Keratinocyte (primary cell): Measurements from ENCODE around the gene CUX1. TPM values are rescaled to one million over a fixed set of nuclear protein-coding genes. Genes with fewer than 3 reads are reported as not detected.

Experiments used
- DNase-seq: peaks from one replicate; pipeline ENCODE4 v3.0.0-alpha.2; 2011; ENCODE audit warnings: low read depth, missing footprints, low spot score
- FAIRE-seq: peaks from 2 replicates; lab custom pipeline; 2011; peaks lifted over from hg19 to GRCh38; lab: Jason Lieb, UNC
- H2AFZ ChIP-seq: 2 replicates; pipeline ENCODE4 v1.6.0; 2012; ENCODE audit warnings: low read length, control low read depth, inconsistent platforms; ENCODE audit not compliant: control insufficient read depth
- H3K27ac ChIP-seq: 2 replicates; pipeline ENCODE4 v1.5.1; 2011; ENCODE audit warnings: low read length; ENCODE audit not compliant: control insufficient read depth, insufficient read depth
- H3K27me3 ChIP-seq: 3 replicates; pipeline ENCODE4 v1.6.0; 2011; ENCODE audit warnings: low read length; ENCODE audit not compliant: control insufficient read depth, insufficient read depth; ENCODE audit errors: extremely low read depth
- H3K36me3 ChIP-seq, 2 experiments: 2 replicates in 1 of 2; 3 replicates in 1 of 2; pipeline ENCODE4 v1.5.1; 2011; ENCODE audit warnings: low read length in 2 of 2, mild to moderate bottlenecking in 1 of 2; ENCODE audit not compliant: control insufficient read depth in 2 of 2, insufficient read depth in 2 of 2; ENCODE audit errors: extremely low read depth in 1 of 2
- H3K4me1 ChIP-seq: 3 replicates; pipeline ENCODE4 v1.5.1; 2011; ENCODE audit warnings: low read length; ENCODE audit not compliant: control insufficient read depth, insufficient read depth; ENCODE audit errors: extremely low read depth
- H3K4me2 ChIP-seq: 3 replicates; pipeline ENCODE4 v1.6.0; 2011; ENCODE audit warnings: low read depth, low read length; ENCODE audit not compliant: control insufficient read depth, insufficient read depth; ENCODE audit errors: extremely low read depth
- H3K4me3 ChIP-seq, 3 experiments: fragments of 200-600 bp in 1 of 3; sonication (generic) in 1 of 3; 2 replicates in 2 of 3; 3 replicates in 1 of 3; pipeline ENCODE4 v1.5.1; 2011 to 2016; ENCODE audit warnings: low read length in 3 of 3, mild to moderate bottlenecking in 3 of 3, control low read depth in 2 of 3, inconsistent platforms in 1 of 3, low read depth in 1 of 3, mixed read lengths in 1 of 3, mixed run types in 1 of 3, moderate library complexity in 1 of 3; ENCODE audit not compliant: control insufficient read depth in 2 of 3, insufficient read depth in 2 of 3; ENCODE audit errors: extremely low read depth in 1 of 3
- H3K79me2 ChIP-seq: 2 replicates; pipeline ENCODE4 v1.6.0; 2012; ENCODE audit warnings: low read length; ENCODE audit not compliant: control insufficient read depth, insufficient read depth
- H3K9ac ChIP-seq: 3 replicates; pipeline ENCODE4 v1.6.0; 2011; ENCODE audit warnings: low read length; ENCODE audit not compliant: control insufficient read depth, insufficient read depth; ENCODE audit errors: extremely low read depth
- H3K9me1 ChIP-seq: 3 replicates; pipeline ENCODE4 v1.6.0; 2011; ENCODE audit warnings: low read length; ENCODE audit not compliant: control insufficient read depth, insufficient read depth; ENCODE audit errors: extremely low read depth
- H3K9me3 ChIP-seq: 2 replicates; pipeline ENCODE4 v1.5.1; 2012; ENCODE audit warnings: low read depth, low read length; ENCODE audit not compliant: control insufficient read depth
- H4K20me1 ChIP-seq: 3 replicates; pipeline ENCODE4 v1.6.0; 2011; ENCODE audit warnings: low read length; ENCODE audit not compliant: control insufficient read depth, insufficient read depth; ENCODE audit errors: extremely low read depth
- EZH2 ChIP-seq: IDR thresholded peaks from one replicate; pipeline ENCODE4 v1.6.1; 2012; ENCODE audit warnings: inconsistent platforms, mild to moderate bottlenecking, low read length, moderate library complexity
- dilution Hi-C: fragments of 300-500 bp; cut with MboI; formaldehyde crosslinking; loops from one replicate; pipeline ENCODE4 v1.7.0; 2020; ENCODE audit warnings: low sequenced_read_pairs; ENCODE audit not compliant: extremely low pct_ligation_motif_present
- polyA plus RNA-seq, 5 experiments: library from polyadenylated mRNA; depleted of rRNA in 3 of 5; stranded (reverse) in 3 of 5; stranded (forward) in 1 of 5; unstranded in 1 of 5; fragments of >200 nt; gene quantifications; 1 replicate in 1 of 5; 2 replicates in 3 of 5; 3 replicates in 1 of 5; pipeline versions ENCODE4 v1.2.1 to v1.2.3, GENCODE V29; 2011 to 2012; ENCODE audit warnings: missing spikeins in 2 of 5, low read depth in 1 of 5, low replicate concordance in 1 of 5
- TF ChIP-seq, protein P1 (sequence below), 3 experiments: IDR thresholded peaks in 1 of 3; conservative IDR thresholded peaks in 1 of 3; optimal IDR thresholded peaks in 1 of 3; 2 replicates in 2 of 3; 3 replicates in 1 of 3; pipeline versions ENCODE3 to v1.5.1; 2011; ENCODE audit warnings: low read length in 3 of 3, mild to moderate bottlenecking in 3 of 3, moderate library complexity in 2 of 3, control low read depth in 1 of 3, inconsistent platforms in 1 of 3; ENCODE audit not compliant: insufficient read depth in 2 of 3; ENCODE audit errors: extremely low read depth in 1 of 3

Gene CUX1
- polyA plus RNA-seq, 1 donor (not counting 4 experiments of a cell fraction or from before 2014, with no cell fraction given), result 18.3 TPM

DNA sequence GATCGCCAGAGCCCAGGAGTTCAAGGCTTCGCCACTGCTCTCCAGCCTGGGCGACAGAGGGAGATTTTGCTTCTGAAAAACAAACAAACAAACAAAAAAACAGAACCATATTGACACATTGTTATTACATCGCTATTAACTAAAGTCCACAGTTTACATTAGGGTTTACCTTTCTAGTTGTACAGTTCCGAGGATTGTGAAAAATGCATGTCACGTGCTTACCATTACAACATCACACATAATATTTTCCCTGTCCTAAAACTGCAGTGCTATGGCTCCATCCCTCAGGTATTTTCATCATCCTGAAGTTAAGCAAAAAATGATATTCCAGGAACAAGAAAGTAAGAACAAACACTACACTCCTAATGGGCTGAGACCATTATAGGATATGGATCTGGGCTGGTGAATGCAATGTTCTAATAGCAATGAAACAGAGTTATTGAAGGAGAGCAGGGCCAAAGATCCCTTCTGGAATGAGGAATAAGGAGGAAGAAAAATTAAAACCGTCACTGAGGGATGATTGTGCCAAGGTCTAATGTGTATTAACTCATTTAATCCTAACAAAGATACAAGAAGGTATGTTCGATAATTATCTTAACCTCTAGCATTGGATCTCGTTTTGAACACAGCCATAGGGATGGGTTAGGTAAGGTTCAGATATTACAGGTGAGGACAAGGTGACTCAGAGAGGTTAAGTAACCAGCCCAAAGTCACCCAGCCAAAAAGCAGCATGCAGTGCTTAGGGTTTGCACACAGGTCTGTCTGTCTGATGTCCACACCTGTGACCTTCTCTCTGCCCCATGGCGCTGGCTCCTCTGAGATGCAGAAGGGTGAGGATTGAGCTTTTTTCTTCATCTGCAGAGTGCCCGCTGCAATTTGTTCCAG lies 14.0 kb upstream of the CUX1 start:
- H4K20me1 ChIP-seq, result no peaks in the 10 kb centered on the region
- no peaks in the 10 kb centered on the region for H3K9me1 ChIP-seq
- H3K9me3 ChIP-seq, result no peaks in the 10 kb centered on the region
- FAIRE-seq (no peak), DNase-seq (no peak)
- H3K4me2 ChIP-seq, result peak overlapping the region; percentile 78
- H2AFZ ChIP-seq, result no peak overlapping the region
- no peaks in the 10 kb centered on the region for H3K27me3 ChIP-seq
- H3K27ac ChIP-seq, result no peak overlapping the region
- no peak for TF ChIP-seq EZH2
- TF ChIP-seq, protein P1, sequence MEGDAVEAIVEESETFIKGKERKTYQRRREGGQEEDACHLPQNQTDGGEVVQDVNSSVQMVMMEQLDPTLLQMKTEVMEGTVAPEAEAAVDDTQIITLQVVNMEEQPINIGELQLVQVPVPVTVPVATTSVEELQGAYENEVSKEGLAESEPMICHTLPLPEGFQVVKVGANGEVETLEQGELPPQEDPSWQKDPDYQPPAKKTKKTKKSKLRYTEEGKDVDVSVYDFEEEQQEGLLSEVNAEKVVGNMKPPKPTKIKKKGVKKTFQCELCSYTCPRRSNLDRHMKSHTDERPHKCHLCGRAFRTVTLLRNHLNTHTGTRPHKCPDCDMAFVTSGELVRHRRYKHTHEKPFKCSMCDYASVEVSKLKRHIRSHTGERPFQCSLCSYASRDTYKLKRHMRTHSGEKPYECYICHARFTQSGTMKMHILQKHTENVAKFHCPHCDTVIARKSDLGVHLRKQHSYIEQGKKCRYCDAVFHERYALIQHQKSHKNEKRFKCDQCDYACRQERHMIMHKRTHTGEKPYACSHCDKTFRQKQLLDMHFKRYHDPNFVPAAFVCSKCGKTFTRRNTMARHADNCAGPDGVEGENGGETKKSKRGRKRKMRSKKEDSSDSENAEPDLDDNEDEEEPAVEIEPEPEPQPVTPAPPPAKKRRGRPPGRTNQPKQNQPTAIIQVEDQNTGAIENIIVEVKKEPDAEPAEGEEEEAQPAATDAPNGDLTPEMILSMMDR (optimal IDR thresholded peaks at IDR 0.05 in 1 of 3, IDR thresholded peaks at IDR 0.05 in 1 of 3, conservative IDR thresholded peaks at IDR 0.05 in 1 of 3; ENCODE audit: extremely low read depth in 1 of 3, insufficient read depth in 2 of 3, low read length in 3 of 3), result no peak
- H3K4me1 ChIP-seq, result peaks cover 16% of the 10 kb centered on the region
- no peak overlapping the region for H3K9ac ChIP-seq
- dilution Hi-C loops, result no loop called here
- H3K36me3 ChIP-seq, result no peaks in the 10 kb centered on the region
- no peaks in the 10 kb centered on the region for H3K79me2 ChIP-seq
- no peak overlapping the region for H3K4me3 ChIP-seq

DNA sequence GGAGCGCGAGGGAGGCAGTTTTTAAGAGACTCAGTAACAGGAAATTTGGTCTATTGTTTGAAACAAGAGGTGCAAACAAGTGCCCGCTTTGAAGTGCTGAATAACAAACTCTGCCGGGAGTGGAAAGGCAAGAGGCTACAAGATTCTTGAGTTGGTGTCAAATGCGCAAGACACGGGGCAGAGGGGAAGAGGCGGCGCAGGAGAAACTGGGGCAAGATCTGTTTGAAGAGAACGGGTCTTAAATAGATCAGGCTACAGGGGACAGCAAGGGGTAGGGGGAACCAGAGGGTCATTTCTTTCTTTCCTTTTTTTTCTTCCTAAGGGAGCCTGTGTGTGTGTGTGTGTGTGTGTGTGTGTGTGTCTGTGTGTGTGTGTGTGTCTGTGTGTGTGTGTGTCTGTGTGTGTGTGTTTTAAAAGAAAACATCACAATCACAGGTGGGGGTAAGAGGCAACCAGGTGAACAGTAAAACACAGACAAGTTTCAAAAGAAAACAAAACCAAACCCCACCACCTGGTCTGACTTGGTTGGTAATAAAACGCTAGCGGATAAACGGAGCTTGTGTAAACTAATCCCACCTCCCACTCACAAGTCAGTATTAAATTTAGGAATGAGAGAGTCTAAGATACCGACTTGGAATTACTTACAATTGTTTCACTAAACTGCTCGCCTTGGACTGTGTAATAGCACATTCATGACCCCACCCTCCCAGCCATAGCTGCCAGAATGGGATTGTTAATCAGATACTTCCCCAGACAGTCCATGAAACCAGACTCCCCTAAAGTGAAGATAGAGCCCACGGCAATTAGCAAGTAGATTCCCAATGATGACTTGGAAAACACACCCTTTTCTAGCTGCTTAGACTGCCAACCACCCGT lies 13.1 kb upstream of the CUX1 start:
- dilution Hi-C loops, result no loop called here
- no peak for FAIRE-seq
- H3K9ac ChIP-seq, result no peak overlapping the region
- no peaks in the 10 kb centered on the region for H3K9me1 ChIP-seq
- peak overlapping the region; percentile 78 for H3K4me2 ChIP-seq
- DNase-seq, result no peak
- H3K79me2 ChIP-seq, result no peaks in the 10 kb centered on the region
- H3K4me1 ChIP-seq, result peaks cover 16% of the 10 kb centered on the region
- H3K27me3 ChIP-seq, result no peaks in the 10 kb centered on the region
- H3K9me3 ChIP-seq, result no peaks in the 10 kb centered on the region
- no peaks in the 10 kb centered on the region for H3K36me3 ChIP-seq
- TF ChIP-seq, protein P1 (optimal IDR thresholded peaks at IDR 0.05 in 1 of 3, IDR thresholded peaks at IDR 0.05 in 1 of 3, conservative IDR thresholded peaks at IDR 0.05 in 1 of 3; ENCODE audit: extremely low read depth in 1 of 3, insufficient read depth in 2 of 3, low read length in 3 of 3), result no peak
- peak; percentile 54 for TF ChIP-seq EZH2
- no peak overlapping the region for H2AFZ ChIP-seq
- H4K20me1 ChIP-seq, result no peaks in the 10 kb centered on the region
- peak overlapping the region in 1 of 3 experiments; percentile 4 for H3K4me3 ChIP-seq
- no peak overlapping the region for H3K27ac ChIP-seq
